Smooth muscle cell of the brain vasculature (primary cell): ENCODE data around the gene AHDC1.
A peak's percentile ranks its signal among the peaks of the same experiment; 100 is the strongest.
"Not testable (repeated sequence)": the region's sequence is repeated elsewhere in the genome, so short reads cannot be mapped to it uniquely, and the experiment has no call there.

Source experiments
- DNase-seq: peaks from one replicate; pipeline ENCODE4 v3.0.0-alpha.2; 2012; ENCODE audit warnings: low read depth, low spot score

The AHDC1 gene

GRCh38 chr1:27563341-27563590, 40.7 kb downstream of the AHDC1 start:
- no peak for DNase-seq

- DNase-seq, result no peak
Observed at GRCh38 chr1:27562534-27563340, 41.2 kb downstream of the AHDC1 start.

- DNase-seq, result no peak
Observed at GRCh38 chr1:27562021-27562420, 41.9 kb downstream of the AHDC1 start.

- DNase-seq, result no peak
Observed at GRCh38 chr1:27561124-27561899, 42.6 kb downstream of the AHDC1 start.

GRCh38 chr1:27560268-27561123, 43.4 kb downstream of the AHDC1 start:
- no peak for DNase-seq

GRCh38 chr1:27559466-27560030, 44.4 kb downstream of the AHDC1 start:
- no peak for DNase-seq

GRCh38 chr1:27557596-27558340, 46.2 kb downstream of the AHDC1 start:
- DNase-seq, result no peak

GRCh38 chr1:27556781-27557595, 47.0 kb downstream of the AHDC1 start:
- peak; percentile 96 for DNase-seq

GRCh38 chr1:27556435-27556780, 47.5 kb downstream of the AHDC1 start:
- no peak for DNase-seq

- no peak for DNase-seq
Observed at GRCh38 chr1:27555700-27556424, 48.1 kb downstream of the AHDC1 start.

- DNase-seq, result no peak
Observed at GRCh38 chr1:27554759-27555699, 48.9 kb downstream of the AHDC1 start.

GRCh38 chr1:27554293-27554692, 49.7 kb downstream of the AHDC1 start:
- no peak for DNase-seq

GRCh38 chr1:27553823-27554222, 50.1 kb downstream of the AHDC1 start:
- DNase-seq, result not testable (repeated sequence)

- no peak for DNase-seq
Observed at GRCh38 chr1:27552911-27553420, 51.0 kb downstream of the AHDC1 start.

GRCh38 chr1:27551953-27552312, 52.0 kb downstream of the AHDC1 start:
- no peak for DNase-seq

- DNase-seq, result no peak
Observed at GRCh38 chr1:27551170-27551952, 52.6 kb downstream of the AHDC1 start.

GRCh38 chr1:27550510-27551169, 53.3 kb downstream of the AHDC1 start:
- no peak for DNase-seq
